Measurements from ENCODE around the gene ZC3H6. TPM values are rescaled to one million over a fixed set of nuclear protein-coding genes. Genes with fewer than 3 reads are reported as not detected.
A peak's percentile ranks its signal among the peaks of the same experiment; 100 is the strongest.

Gene ZC3H6
- total RNA-seq, 2 donors from 2014 or later, result 6.9 to 10.6 TPM

GRCh38 chr2:112293636-112294401 lies 18.4 kb downstream of the ZC3H6 start:
- H3K36me3 ChIP-seq, result no peaks in the 10 kb centered on the region
- H3K27ac ChIP-seq, result no peak overlapping the region
- H3K4me1 ChIP-seq (ENCODE audit: control insufficient read depth in 1 of 2, low read depth in 2 of 2), result peaks cover 16 to 25% of the 10 kb centered on the region in 2 donors
- H3K9me3 ChIP-seq, result no peaks in the 10 kb centered on the region
- H3K27me3 ChIP-seq (replicated peaks; ENCODE audit: insufficient read depth), result no peaks in the 10 kb centered on the region
- H3K4me3 ChIP-seq, result no peak overlapping the region
- no peak for TF ChIP-seq CTCF (IDR thresholded peaks at IDR 0.05)
- ATAC-seq (ENCODE audit: insufficient number of reproducible peaks, low FRiP score, low read depth), result no peak
- no peak for DNase-seq (ENCODE audit: low spot score)

GRCh38 chr2:112295407-112296078 lies 20.1 kb downstream of the ZC3H6 start:
- ATAC-seq (ENCODE audit: insufficient number of reproducible peaks, low FRiP score, low read depth) (no peak), DNase-seq (ENCODE audit: low spot score) (no peak)
- Histone ChIP-seq H3K4me1 (ENCODE audit: control insufficient read depth in 1 of 2, low read depth in 2 of 2) (peaks cover 17 to 28% of the 10 kb centered on the region in 2 donors), H3K27ac (no peak overlapping the region), H3K27me3 (replicated peaks; ENCODE audit: insufficient read depth) (no peaks in the 10 kb centered on the region), H3K9me3 (no peaks in the 10 kb centered on the region), H3K36me3 (no peaks in the 10 kb centered on the region), H3K4me3 (peak overlapping the region; percentile 19)
- no peak for TF ChIP-seq CTCF (IDR thresholded peaks at IDR 0.05)

- H3K4me1 ChIP-seq (ENCODE audit: control insufficient read depth in 1 of 2, low read depth in 2 of 2), result peaks cover 17 to 32% of the 10 kb centered on the region in 2 donors
- no peak overlapping the region for H3K4me3 ChIP-seq
- no peaks in the 10 kb centered on the region for H3K36me3 ChIP-seq
- no peak for TF ChIP-seq CTCF (IDR thresholded peaks at IDR 0.05)
- no peak overlapping the region for H3K27ac ChIP-seq
- ATAC-seq (ENCODE audit: insufficient number of reproducible peaks, low FRiP score, low read depth), result no peak
- DNase-seq (ENCODE audit: low spot score), result no peak
- no peaks in the 10 kb centered on the region for H3K9me3 ChIP-seq
- no peaks in the 10 kb centered on the region for H3K27me3 ChIP-seq (replicated peaks; ENCODE audit: insufficient read depth)
These were observed 21.0 kb downstream of the ZC3H6 start for GRCh38 chr2:112296407-112296806.

- no peaks in the 10 kb centered on the region for H3K9me3 ChIP-seq
- no peak for ATAC-seq (ENCODE audit: insufficient number of reproducible peaks, low FRiP score, low read depth)
These were observed 25.8 kb downstream of the ZC3H6 start for GRCh38 chr2:112301171-112301584.

More at GRCh38 chr2:112301171-112301584, 25.8 kb downstream of the ZC3H6 start:
- no peaks in the 10 kb centered on the region for H3K36me3 ChIP-seq
- H3K27me3 ChIP-seq (replicated peaks; ENCODE audit: insufficient read depth), result no peaks in the 10 kb centered on the region
- H3K4me3 ChIP-seq, result no peak overlapping the region
- H3K27ac ChIP-seq, result peak overlapping the region in 1 of 2 donors; percentile 63
- TF ChIP-seq CTCF (IDR thresholded peaks at IDR 0.05), result no peak
- H3K4me1 ChIP-seq (ENCODE audit: control insufficient read depth in 1 of 2, low read depth in 2 of 2), result peaks cover 24 to 55% of the 10 kb centered on the region in 2 donors
- DNase-seq (ENCODE audit: low spot score), result no peak

Data from thoracic aorta (tissue), 2 donors.